NCI-H526 (cell line): ENCODE data around the gene PLEKHM2.
"Not testable (repeated sequence)": the region's sequence is repeated elsewhere in the genome, so short reads cannot be mapped to it uniquely, and the experiment has no call there.

Experiments
- DNase-seq, 2 experiments: peaks; one replicate each; lab custom pipeline; 2025; lab: John Stamatoyannopoulos, UW

PLEKHM2 gene

DNA sequence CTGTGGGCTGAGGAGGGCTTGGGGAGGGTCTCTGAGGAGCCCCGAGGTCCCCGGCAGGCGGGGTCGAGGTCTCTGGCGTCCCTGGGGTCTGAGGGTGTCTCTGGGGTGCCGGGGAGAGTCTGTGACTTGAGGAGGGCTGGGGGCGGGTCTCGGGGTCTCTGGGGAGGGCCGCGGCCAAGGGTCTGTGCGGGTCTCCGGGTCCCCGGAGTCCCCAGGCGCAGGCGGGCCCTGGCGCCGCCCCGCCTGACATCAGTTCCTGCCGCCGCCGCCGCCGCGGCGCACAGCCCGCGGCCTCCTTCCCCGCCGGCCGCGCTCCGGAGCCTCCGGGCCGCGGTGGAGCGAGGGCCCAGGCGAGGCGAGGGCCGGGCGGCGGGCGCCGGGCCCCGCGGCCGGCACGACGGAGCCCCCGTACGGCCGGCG, at the start of gene PLEKHM2:
Gene PLEKHM2 (plus strand): TSS at position 279 of the 420 bp plus-strand sequence. CDS start 239 bp downstream, outside the sequence.
- peak in 1 of 2 experiments; percentile 59 for DNase-seq

DNA sequence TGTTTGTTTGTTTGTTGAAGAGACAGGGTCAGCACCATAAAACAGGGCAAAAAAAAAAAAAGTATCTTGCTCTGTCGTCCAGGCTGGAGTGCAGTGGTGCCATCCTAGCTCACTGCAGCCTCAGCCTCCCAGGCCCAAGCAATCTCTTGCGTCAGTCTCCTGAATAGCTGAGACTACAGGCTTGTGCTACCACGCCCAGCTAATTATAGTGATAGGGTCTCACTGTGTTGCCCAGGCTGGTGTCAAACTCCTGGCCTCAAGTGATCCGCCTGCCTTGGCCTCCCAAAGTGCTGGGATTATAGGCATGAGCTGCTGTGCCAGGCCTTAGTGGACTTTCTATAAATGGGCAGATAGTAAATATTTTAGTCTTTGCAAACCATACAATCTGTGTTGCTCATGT, 47.7 kb upstream of the PLEKHM2 start:
- DNase-seq, result no peak

DNA sequence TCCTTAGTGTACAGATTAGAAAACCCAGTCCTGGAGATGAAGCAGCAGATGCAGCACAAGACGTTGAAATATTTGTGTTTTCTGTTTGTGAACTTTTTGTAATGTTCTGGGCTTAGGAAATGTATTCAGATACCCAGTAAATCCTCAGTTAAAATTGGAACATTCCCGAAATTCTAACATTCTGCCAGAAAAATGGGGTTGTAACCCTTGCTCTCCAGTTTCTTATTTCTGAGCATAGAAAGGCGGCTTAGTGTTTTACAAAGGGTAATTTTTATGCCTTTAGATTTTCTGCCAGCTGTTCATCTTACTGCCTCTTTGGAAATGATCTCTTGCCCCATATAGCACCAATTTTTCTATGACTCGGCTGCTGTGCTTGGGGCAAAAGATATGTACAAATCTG, 46.3 kb upstream of the PLEKHM2 start:
- DNase-seq, result no peak

DNA sequence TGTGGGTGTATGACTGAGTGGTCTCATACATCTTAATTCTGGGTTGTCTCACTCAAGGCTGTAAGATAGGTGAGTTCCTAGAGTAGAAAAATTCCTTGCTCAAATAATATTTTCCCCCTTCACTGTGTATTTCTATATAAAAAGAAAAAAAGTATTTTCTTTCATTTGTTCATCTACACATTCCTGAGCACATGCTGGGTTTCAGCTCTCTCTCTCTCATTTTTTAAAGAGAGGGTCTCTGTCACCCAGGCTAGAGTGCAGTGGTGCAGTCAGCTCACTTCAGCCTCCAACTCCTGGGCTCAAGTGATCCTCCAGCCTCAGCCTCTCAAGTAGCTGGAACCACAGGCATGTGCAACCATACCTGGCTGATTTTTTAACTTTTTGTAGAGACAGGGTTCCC, 44.9 kb upstream of the PLEKHM2 start:
- no peak for DNase-seq

- DNase-seq, result no peak
Measured at GRCh38 chr1:15639931-15640330, 44.2 kb upstream of the PLEKHM2 start.

GRCh38 chr1:15640667-15641066, 43.5 kb upstream of the PLEKHM2 start:
- DNase-seq, result no peak

DNA sequence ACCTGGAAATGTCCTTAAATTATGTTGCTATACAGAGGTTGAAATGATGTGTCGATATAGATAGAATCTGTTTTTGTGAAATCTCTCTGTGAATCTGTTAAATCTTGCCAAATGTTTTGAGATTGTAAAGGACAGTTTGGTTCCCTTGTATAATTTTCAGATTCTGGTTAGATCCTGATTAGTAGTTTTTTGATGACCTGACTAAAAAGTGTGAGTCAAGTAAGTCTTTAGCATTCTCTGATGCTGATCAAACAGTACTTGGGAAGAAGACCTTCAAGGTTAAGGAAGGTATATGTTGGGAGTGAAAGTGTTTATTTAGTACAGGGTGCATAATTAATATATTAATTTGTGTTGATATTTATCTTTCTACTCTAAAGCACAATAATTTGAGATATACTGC, 34.2 kb upstream of the PLEKHM2 start:
- DNase-seq, result no peak

DNA sequence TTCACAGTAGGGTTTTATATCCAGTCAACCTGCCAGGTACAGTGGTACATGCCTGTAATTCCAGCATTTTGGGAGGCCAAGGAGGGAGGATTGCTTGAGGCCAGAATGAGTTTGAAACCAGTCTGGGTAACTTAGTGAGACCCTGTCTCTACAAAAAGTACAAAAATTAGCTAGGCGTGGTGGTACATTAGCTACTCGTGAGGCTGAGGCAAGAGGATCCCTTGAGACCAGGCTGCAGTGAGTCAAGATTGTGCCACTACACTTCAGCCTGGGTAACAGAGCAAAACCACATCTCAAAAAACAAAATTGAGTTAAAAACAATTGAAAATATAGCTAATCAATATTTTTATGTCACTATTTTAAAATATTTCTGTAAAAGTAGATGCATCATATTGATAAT, 33.7 kb upstream of the PLEKHM2 start:
- no peak for DNase-seq

GRCh38 chr1:15652130-15652529, 32.0 kb upstream of the PLEKHM2 start:
- not testable (repeated sequence) for DNase-seq

GRCh38 chr1:15654091-15654690, 29.9 kb upstream of the PLEKHM2 start:
- DNase-seq, result no peak

DNA sequence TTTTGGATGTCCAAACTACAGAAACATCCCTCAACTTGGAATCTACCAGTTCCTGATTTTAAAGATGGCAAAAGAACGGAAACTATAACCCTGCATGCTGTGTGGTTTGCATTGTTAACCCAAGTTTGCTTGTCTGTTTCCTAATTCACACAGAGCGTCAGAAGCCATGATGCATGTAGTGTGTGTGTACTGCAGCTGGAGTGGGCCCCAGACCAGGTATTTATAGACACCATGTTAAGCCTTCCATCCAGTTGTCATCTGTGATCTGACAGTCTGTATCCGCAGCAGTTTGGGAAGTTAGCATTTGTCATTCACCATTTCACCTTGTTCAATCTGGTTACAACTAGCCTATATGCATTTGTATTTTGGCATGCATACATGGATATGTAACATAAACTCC, 27.7 kb upstream of the PLEKHM2 start:
- DNase-seq, result no peak

- DNase-seq, result no peak
Measured at GRCh38 chr1:15657021-15657420, 27.1 kb upstream of the PLEKHM2 start.

GRCh38 chr1:15660151-15660550, 24.0 kb upstream of the PLEKHM2 start:
- DNase-seq, result no peak

- no peak for DNase-seq
Measured at GRCh38 chr1:15662477-15662876, 21.6 kb upstream of the PLEKHM2 start.

GRCh38 chr1:15663925-15664324, 20.2 kb upstream of the PLEKHM2 start:
- no peak for DNase-seq

- no peak for DNase-seq
Measured at GRCh38 chr1:15667362-15667761, 16.8 kb upstream of the PLEKHM2 start.

GRCh38 chr1:15668089-15668754, 15.9 kb upstream of the PLEKHM2 start:
- no peak for DNase-seq

DNA sequence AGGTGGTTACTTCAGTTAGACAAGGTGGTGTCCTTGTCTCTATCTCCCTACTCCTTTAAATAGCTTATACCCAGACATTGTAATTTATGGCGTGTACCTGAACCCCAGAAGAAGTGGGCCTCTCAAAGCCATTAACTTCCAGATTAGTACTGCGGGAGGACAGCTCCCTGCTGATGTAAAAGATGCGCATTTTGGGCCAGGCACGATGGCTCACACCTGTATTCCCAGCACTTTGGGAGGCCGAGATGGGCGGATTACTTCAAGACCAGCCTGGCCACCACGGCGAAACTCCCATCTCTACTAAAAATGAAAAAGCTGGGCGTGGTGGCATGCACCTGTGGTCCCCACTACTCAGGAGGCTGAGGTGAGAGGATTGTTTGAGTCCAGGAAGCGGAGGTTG, 15.0 kb upstream of the PLEKHM2 start:
- DNase-seq, result no peak

- DNase-seq, result no peak
Measured at GRCh38 chr1:15669864-15670263, 14.3 kb upstream of the PLEKHM2 start.

GRCh38 chr1:15671430-15671829, 12.7 kb upstream of the PLEKHM2 start:
- DNase-seq, result no peak

GRCh38 chr1:15674386-15675159, 9.5 kb upstream of the PLEKHM2 start:
- no peak for DNase-seq

- no peak for DNase-seq
Measured at GRCh38 chr1:15676010-15676409, 8.1 kb upstream of the PLEKHM2 start.
